Endodermal cell (in vitro differentiated cells): ENCODE measurements around the gene MS4A15. TPM values are rescaled to one million over a fixed set of nuclear protein-coding genes. Genes with fewer than 3 reads are reported as not detected.
"Not testable (repeated sequence)": the region's sequence is repeated elsewhere in the genome, so short reads cannot be mapped to it uniquely, and the experiment has no call there.

Experiments
- DNase-seq: peaks from one replicate; pipeline ENCODE4 v3.0.0-alpha.2; 2017
- H3K27ac ChIP-seq: 2 replicates; pipeline ENCODE4 v1.5.1; 2013; ENCODE audit warnings: mild to moderate bottlenecking, low read depth, low read length, moderate library complexity
- H3K27me3 ChIP-seq: 2 replicates; pipeline ENCODE4 v1.6.1; 2013; ENCODE audit warnings: mild to moderate bottlenecking, low read length, moderate library complexity; ENCODE audit not compliant: insufficient read depth, control insufficient read depth, poor library complexity, severe bottlenecking
- H3K36me3 ChIP-seq: 2 replicates; pipeline ENCODE4 v1.7.0; 2013; ENCODE audit warnings: mild to moderate bottlenecking, low read length, moderate library complexity; ENCODE audit not compliant: control insufficient read depth, insufficient read depth
- H3K4me1 ChIP-seq: one replicate; pipeline ENCODE4 v1.7.0; 2013; ENCODE audit warnings: low read length; ENCODE audit not compliant: control insufficient read depth, insufficient read depth
- H3K4me3 ChIP-seq: 2 replicates; pipeline ENCODE4 v1.5.1; 2013; ENCODE audit warnings: mild to moderate bottlenecking, low read length, moderate library complexity
- H3K9ac ChIP-seq: 2 replicates; pipeline ENCODE4 v1.6.1; 2013; ENCODE audit warnings: mild to moderate bottlenecking, low read length, moderate library complexity; ENCODE audit not compliant: poor library complexity, severe bottlenecking; ENCODE audit errors: extremely low read depth
- H3K9me3 ChIP-seq: 2 replicates; pipeline ENCODE4 v1.6.1; 2013; ENCODE audit warnings: mild to moderate bottlenecking, low read length, moderate library complexity; ENCODE audit not compliant: control insufficient read depth
- H3K27ac Mint-ChIP-seq: 2 replicates; pipeline ENCODE4 v1.8.0; 2020; ENCODE audit warnings: mixed read lengths
- H3K27me3 Mint-ChIP-seq: 2 replicates; pipeline ENCODE4 v1.8.0; 2021; ENCODE audit warnings: mild to moderate bottlenecking, mixed read lengths; ENCODE audit not compliant: insufficient read depth
- H3K36me3 Mint-ChIP-seq: 2 replicates; pipeline ENCODE4 v1.8.0; 2020; ENCODE audit warnings: low read depth, mixed read lengths
- H3K4me1 Mint-ChIP-seq: 2 replicates; pipeline ENCODE4 v1.8.0; 2020; ENCODE audit warnings: mixed read lengths
- H3K4me3 Mint-ChIP-seq: 2 replicates; pipeline ENCODE4 v1.8.0; 2020; ENCODE audit warnings: mild to moderate bottlenecking, moderate library complexity, mixed read lengths
- H3K9me3 Mint-ChIP-seq: 2 replicates; pipeline ENCODE4 v1.8.0; 2020; ENCODE audit warnings: mild to moderate bottlenecking, mixed read lengths
- CTCF ChIP-seq: fragments of 200-600 bp; sonication (generic); conservative IDR thresholded peaks from 2 replicates; pipeline ENCODE4 v1.5.0; 2021; ENCODE audit warnings: antibody characterized with exemption, mild to moderate bottlenecking
- WGBS, 2 experiments: methylation state at CpG; one replicate each; pipeline versions ENCODE4 v1.1.5 to v1.1.7; 2013; ENCODE audit warnings: missing lambda C conversion rate in 2 of 2, mixed read lengths in 1 of 2; ENCODE audit not compliant: insufficient coverage in 1 of 2, insufficient read length in 1 of 2; 5-methylcytosine and 5-hydroxymethylcytosine counted together
- total RNA-seq, 2 donors: library from RNA; stranded (reverse); fragmentation: NEBNext Ultra II Directional in 1 of 2; extraction: Animal tissue kit (Norgen Biotek cat#: 25700) in 1 of 2; gene quantifications; 2 replicates in 1 of 2; 3 replicates in 1 of 2; pipeline ENCODE4 v1.2.1, GENCODE V29; 2021

MS4A15 gene
- total RNA-seq, 2 donors from 2014 or later, result not detected

- no peaks in the 10 kb centered on the region for H3K27me3 Mint-ChIP-seq
- Histone ChIP-seq H3K4me1 (no peaks in the 10 kb centered on the region), H3K9ac (no peak overlapping the region), H3K9me3 (no peaks in the 10 kb centered on the region), H3K27me3 (no peaks in the 10 kb centered on the region), H3K27ac (no peak overlapping the region), H3K4me3 (no peak overlapping the region), H3K36me3 (no peaks in the 10 kb centered on the region)
- no peaks in the 10 kb centered on the region for H3K36me3 Mint-ChIP-seq
- H3K4me1 Mint-ChIP-seq, result peaks cover 5% of the 10 kb centered on the region
- H3K9me3 Mint-ChIP-seq, result peaks cover 3% of the 10 kb centered on the region
- no peak overlapping the region for H3K27ac Mint-ChIP-seq
- no peak for TF ChIP-seq CTCF
- WGBS, 2 experiments, result 93% methylated on average over 11 to 18 of the region's 19 CpGs
- no peak overlapping the region for H3K4me3 Mint-ChIP-seq
- DNase-seq, result no peak
Observed at GRCh38 chr11:60757231-60757800, 649 bp downstream of the MS4A15 start.

- not testable (repeated sequence) for H3K4me1 Mint-ChIP-seq, H3K27ac Mint-ChIP-seq, H3K36me3 ChIP-seq, H3K27me3 ChIP-seq, H3K27me3 Mint-ChIP-seq, H3K9me3 ChIP-seq, H3K27ac ChIP-seq, H3K4me3 ChIP-seq, H3K9me3 Mint-ChIP-seq, H3K4me3 Mint-ChIP-seq, H3K36me3 Mint-ChIP-seq, DNase-seq, H3K9ac ChIP-seq, H3K4me1 ChIP-seq
- WGBS, 2 experiments, result 97 to 100% methylated on average over 2 to 4 of the region's 4 CpGs
Observed at GRCh38 chr11:60758671-60759070, 2.0 kb downstream of the MS4A15 start.

GRCh38 chr11:60759438-60760225 is 3.0 kb downstream of the MS4A15 start:
- H3K9ac ChIP-seq, H3K4me1 Mint-ChIP-seq, H3K27me3 Mint-ChIP-seq, H3K9me3 ChIP-seq, H3K36me3 ChIP-seq, DNase-seq, H3K36me3 Mint-ChIP-seq, H3K27me3 ChIP-seq, H3K27ac ChIP-seq, H3K4me3 ChIP-seq, H3K4me1 ChIP-seq, H3K4me3 Mint-ChIP-seq, H3K27ac Mint-ChIP-seq, H3K9me3 Mint-ChIP-seq: not testable (repeated sequence)
- WGBS, 2 experiments, result 86 to 92% methylated on average over 11 to 22 of the region's 22 CpGs

- peaks cover 3% of the 10 kb centered on the region for H3K9me3 Mint-ChIP-seq
- Histone ChIP-seq H3K27ac (no peak overlapping the region), H3K4me1 (no peaks in the 10 kb centered on the region), H3K9ac (no peak overlapping the region), H3K27me3 (no peaks in the 10 kb centered on the region), H3K9me3 (no peaks in the 10 kb centered on the region), H3K36me3 (no peaks in the 10 kb centered on the region), H3K4me3 (no peak overlapping the region)
- H3K36me3 Mint-ChIP-seq, result no peaks in the 10 kb centered on the region
- H3K4me3 Mint-ChIP-seq, result no peak overlapping the region
- WGBS, 2 experiments, result 93 to 97% methylated on average over 3 to 4 of the region's 4 CpGs
- H3K27me3 Mint-ChIP-seq, result peaks cover 4% of the 10 kb centered on the region
- no peak for TF ChIP-seq CTCF
- peaks cover 2% of the 10 kb centered on the region for H3K4me1 Mint-ChIP-seq
- no peak for DNase-seq
- no peak overlapping the region for H3K27ac Mint-ChIP-seq
Observed at GRCh38 chr11:60761436-60762190, 4.9 kb downstream of the MS4A15 start.
